Sigmoid colon (tissue), 4 donors: Measurements from ENCODE around the gene IER2.

ENCODE experiments used
- EP300 ChIP-seq, 4 donors: sonication (generic); formaldehyde crosslinking; IDR thresholded peaks; one replicate each; pipeline ENCODE4 v1.6.1; 2017; ENCODE audit warnings: antibody characterized with exemption in 4 of 4
- POLR2A ChIP-seq, 2 donors: fragments of 450-650 bp; IDR thresholded peaks; one replicate each; pipeline ENCODE4 v1.6.1; 2016; ENCODE audit warnings: antibody characterized with exemption in 2 of 2, mild to moderate bottlenecking in 2 of 2, moderate library complexity in 2 of 2
- POLR2AphosphoS5 ChIP-seq, 4 donors: sonication (generic); formaldehyde crosslinking; IDR thresholded peaks; one replicate each; pipeline ENCODE4 v1.6.1; 2017; ENCODE audit warnings: antibody characterized with exemption in 4 of 4
- TF ChIP-seq, protein P1 (sequence below), 4 experiments: fragments of 450-650 bp in 3 of 4; fragments of 200-600 bp in 1 of 4; IDR thresholded peaks; one replicate each; pipeline ENCODE4 v1.5.1; 2016 to 2019; ENCODE audit warnings: antibody characterized with exemption in 4 of 4, mild to moderate bottlenecking in 3 of 4, moderate library complexity in 2 of 4

GRCh38 chr19:13119627-13120026, 30.6 kb upstream of the IER2 start:
- TF ChIP-seq POLR2AphosphoS5 (IDR thresholded peaks at IDR 0.05): no peak
- TF ChIP-seq, protein P1, sequence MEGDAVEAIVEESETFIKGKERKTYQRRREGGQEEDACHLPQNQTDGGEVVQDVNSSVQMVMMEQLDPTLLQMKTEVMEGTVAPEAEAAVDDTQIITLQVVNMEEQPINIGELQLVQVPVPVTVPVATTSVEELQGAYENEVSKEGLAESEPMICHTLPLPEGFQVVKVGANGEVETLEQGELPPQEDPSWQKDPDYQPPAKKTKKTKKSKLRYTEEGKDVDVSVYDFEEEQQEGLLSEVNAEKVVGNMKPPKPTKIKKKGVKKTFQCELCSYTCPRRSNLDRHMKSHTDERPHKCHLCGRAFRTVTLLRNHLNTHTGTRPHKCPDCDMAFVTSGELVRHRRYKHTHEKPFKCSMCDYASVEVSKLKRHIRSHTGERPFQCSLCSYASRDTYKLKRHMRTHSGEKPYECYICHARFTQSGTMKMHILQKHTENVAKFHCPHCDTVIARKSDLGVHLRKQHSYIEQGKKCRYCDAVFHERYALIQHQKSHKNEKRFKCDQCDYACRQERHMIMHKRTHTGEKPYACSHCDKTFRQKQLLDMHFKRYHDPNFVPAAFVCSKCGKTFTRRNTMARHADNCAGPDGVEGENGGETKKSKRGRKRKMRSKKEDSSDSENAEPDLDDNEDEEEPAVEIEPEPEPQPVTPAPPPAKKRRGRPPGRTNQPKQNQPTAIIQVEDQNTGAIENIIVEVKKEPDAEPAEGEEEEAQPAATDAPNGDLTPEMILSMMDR (IDR thresholded peaks at IDR 0.05): no peak
- no peak for TF ChIP-seq EP300 (IDR thresholded peaks at IDR 0.05)
- no peak for TF ChIP-seq POLR2A (IDR thresholded peaks at IDR 0.05)
